ENCODE data around the gene TWSG1. TPM values are rescaled to one million over a fixed set of nuclear protein-coding genes. Genes with fewer than 3 reads are reported as not detected.

The TWSG1 gene
- total and polyA plus RNA-seq, 2 of the 13 experiments (the other 11 are each of a cell fraction or from before 2014, with no cell fraction given), result 6.6 to 9.4 TPM

GRCh38 chr18:9334973-9335696, 562 bp downstream of the TWSG1 start (continued):
- TF ChIP-seq ZEB1 (IDR thresholded peaks at IDR 0.05; ENCODE audit: insufficient replicate concordance, low read depth) (no peak), SNAI1 (CRISPR knock-in tag; IDR thresholded peaks at IDR 0.05; ENCODE audit: borderline replicate concordance) (no peak), ATF7-NPFF (CRISPR knock-in tag; IDR thresholded peaks at IDR 0.05; ENCODE audit: low read depth) (0 out of 2 replicates have a peak, but pooled peaks have one; percentile 37), ZNF709 (CRISPR knock-in tag; IDR thresholded peaks at IDR 0.05) (no peak), MXD4 (CRISPR knock-in tag; IDR thresholded peaks at IDR 0.05) (no peak), HHEX (CRISPR knock-in tag; IDR thresholded peaks at IDR 0.05) (no peak), IKZF4 (CRISPR knock-in tag; IDR thresholded peaks at IDR 0.05; ENCODE audit: borderline replicate concordance, low read depth, not compliant biosample characterization) (no peak), HIVEP1 (CRISPR knock-in tag; IDR thresholded peaks at IDR 0.05) (no peak), MXI1 (IDR thresholded peaks at IDR 0.05; ENCODE audit: borderline replicate concordance, low read depth, low read length) (no peak), ZFP1 (CRISPR knock-in tag; IDR thresholded peaks at IDR 0.05) (no peak), ZSCAN9 (CRISPR knock-in tag; IDR thresholded peaks at IDR 0.05; ENCODE audit: borderline replicate concordance) (no peak), ZMYM2 (CRISPR knock-in tag; IDR thresholded peaks at IDR 0.05) (no peak), ZNF839 (CRISPR knock-in tag; IDR thresholded peaks at IDR 0.05; ENCODE audit: borderline replicate concordance) (no peak), ASH2L (IDR thresholded peaks at IDR 0.05; ENCODE audit: insufficient read length, low read depth, low read length) (no peak), NKX3-1 (CRISPR knock-in tag; IDR thresholded peaks at IDR 0.05) (peak; percentile 61; the same call in 1 of the 2 replicates), TEAD2 (CRISPR knock-in tag; IDR thresholded peaks at IDR 0.05) (no peak), ZNF143 (CRISPR knock-in tag; IDR thresholded peaks at IDR 0.05) (no peak), MAFG (CRISPR knock-in tag; IDR thresholded peaks at IDR 0.05) (no peak), ISL2 (CRISPR knock-in tag; IDR thresholded peaks at IDR 0.05) (no peak), ZNF879 (CRISPR knock-in tag; IDR thresholded peaks at IDR 0.05) (no peak), NR2F6 (IDR thresholded peaks at IDR 0.05) (no peak), NR2F6 (CRISPR knock-in tag; IDR thresholded peaks at IDR 0.05) (no peak), ZNF547 (CRISPR knock-in tag; IDR thresholded peaks at IDR 0.05) (no peak), ELF3 (CRISPR knock-in tag; IDR thresholded peaks at IDR 0.05) (no peak)
- TF ChIP-seq, protein P1, sequence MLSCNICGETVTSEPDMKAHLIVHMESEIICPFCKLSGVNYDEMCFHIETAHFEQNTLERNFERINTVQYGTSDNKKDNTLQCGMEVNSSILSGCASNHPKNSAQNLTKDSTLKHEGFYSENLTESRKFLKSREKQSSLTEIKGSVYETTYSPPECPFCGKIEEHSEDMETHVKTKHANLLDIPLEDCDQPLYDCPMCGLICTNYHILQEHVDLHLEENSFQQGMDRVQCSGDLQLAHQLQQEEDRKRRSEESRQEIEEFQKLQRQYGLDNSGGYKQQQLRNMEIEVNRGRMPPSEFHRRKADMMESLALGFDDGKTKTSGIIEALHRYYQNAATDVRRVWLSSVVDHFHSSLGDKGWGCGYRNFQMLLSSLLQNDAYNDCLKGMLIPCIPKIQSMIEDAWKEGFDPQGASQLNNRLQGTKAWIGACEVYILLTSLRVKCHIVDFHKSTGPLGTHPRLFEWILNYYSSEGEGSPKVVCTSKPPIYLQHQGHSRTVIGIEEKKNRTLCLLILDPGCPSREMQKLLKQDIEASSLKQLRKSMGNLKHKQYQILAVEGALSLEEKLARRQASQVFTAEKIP (CRISPR knock-in tag; IDR thresholded peaks at IDR 0.05; ENCODE audit: borderline replicate concordance), result no peak
- TF ChIP-seq, protein P2, sequence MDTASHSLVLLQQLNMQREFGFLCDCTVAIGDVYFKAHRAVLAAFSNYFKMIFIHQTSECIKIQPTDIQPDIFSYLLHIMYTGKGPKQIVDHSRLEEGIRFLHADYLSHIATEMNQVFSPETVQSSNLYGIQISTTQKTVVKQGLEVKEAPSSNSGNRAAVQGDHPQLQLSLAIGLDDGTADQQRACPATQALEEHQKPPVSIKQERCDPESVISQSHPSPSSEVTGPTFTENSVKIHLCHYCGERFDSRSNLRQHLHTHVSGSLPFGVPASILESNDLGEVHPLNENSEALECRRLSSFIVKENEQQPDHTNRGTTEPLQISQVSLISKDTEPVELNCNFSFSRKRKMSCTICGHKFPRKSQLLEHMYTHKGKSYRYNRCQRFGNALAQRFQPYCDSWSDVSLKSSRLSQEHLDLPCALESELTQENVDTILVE (CRISPR knock-in tag; IDR thresholded peaks at IDR 0.05), result no peak
- TF ChIP-seq, protein P3, sequence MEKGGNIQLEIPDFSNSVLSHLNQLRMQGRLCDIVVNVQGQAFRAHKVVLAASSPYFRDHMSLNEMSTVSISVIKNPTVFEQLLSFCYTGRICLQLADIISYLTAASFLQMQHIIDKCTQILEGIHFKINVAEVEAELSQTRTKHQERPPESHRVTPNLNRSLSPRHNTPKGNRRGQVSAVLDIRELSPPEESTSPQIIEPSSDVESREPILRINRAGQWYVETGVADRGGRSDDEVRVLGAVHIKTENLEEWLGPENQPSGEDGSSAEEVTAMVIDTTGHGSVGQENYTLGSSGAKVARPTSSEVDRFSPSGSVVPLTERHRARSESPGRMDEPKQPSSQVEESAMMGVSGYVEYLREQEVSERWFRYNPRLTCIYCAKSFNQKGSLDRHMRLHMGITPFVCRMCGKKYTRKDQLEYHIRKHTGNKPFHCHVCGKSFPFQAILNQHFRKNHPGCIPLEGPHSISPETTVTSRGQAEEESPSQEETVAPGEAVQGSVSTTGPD (CRISPR knock-in tag; IDR thresholded peaks at IDR 0.05), result no peak

Data from HepG2 (cell line).